Effector memory CD8-positive, alpha-beta T cell (primary cell): ENCODE results near the gene FARSB.

Experiments used
- ATAC-seq: fragments of 150-1000 bp; cut with Tn5 transposase; replicated peaks from 2 replicates; pipeline ENCODE4 v1.10.0; 2021; ENCODE audit warnings: mild to moderate bottlenecking, moderate library complexity
- DNase-seq, 3 experiments: peaks; one replicate each; pipeline ENCODE4 v3.0.0; 2021
- H3K27ac Mint-ChIP-seq, 2 donors: one replicate each; pipeline ENCODE4 v1.8.0; 2022; ENCODE audit warnings: mild to moderate bottlenecking in 2 of 2, mixed read lengths in 2 of 2, moderate library complexity in 2 of 2
- H3K27me3 Mint-ChIP-seq, 2 donors: one replicate each; pipeline ENCODE4 v1.8.0; 2022; ENCODE audit warnings: mixed read lengths in 2 of 2
- H3K36me3 Mint-ChIP-seq: one replicate; pipeline ENCODE4 v1.8.0; 2022; ENCODE audit warnings: mild to moderate bottlenecking, moderate library complexity, mixed read lengths; ENCODE audit not compliant: insufficient read depth
- H3K4me1 Mint-ChIP-seq, 2 donors: one replicate each; pipeline ENCODE4 v1.8.0; 2022; ENCODE audit warnings: low read depth in 2 of 2, mixed read lengths in 2 of 2
- H3K4me3 Mint-ChIP-seq, 2 donors: one replicate each; pipeline ENCODE4 v1.8.0; 2022; ENCODE audit warnings: mild to moderate bottlenecking in 2 of 2, mixed read lengths in 2 of 2, moderate library complexity in 2 of 2
- H3K9me3 Mint-ChIP-seq, 2 donors: one replicate each; pipeline ENCODE4 v1.8.0; 2022; ENCODE audit warnings: mixed read lengths in 2 of 2

The FARSB gene

GRCh38 chr2:222677981-222678380 is 22.1 kb upstream of the FARSB start:
- H3K9me3 Mint-ChIP-seq = no peaks in the 10 kb centered on the region
- H3K27ac Mint-ChIP-seq = no peak overlapping the region
- DNase-seq (no peak), ATAC-seq (no peak)
- no peak overlapping the region for H3K4me3 Mint-ChIP-seq
- peaks cover 65 to 87% of the 10 kb centered on the region in 2 donors for H3K27me3 Mint-ChIP-seq
- H3K36me3 Mint-ChIP-seq = peaks cover 4% of the 10 kb centered on the region
- no peaks in the 10 kb centered on the region for H3K4me1 Mint-ChIP-seq

GRCh38 chr2:222673883-222674282 is 18.0 kb upstream of the FARSB start:
- peaks cover 4% of the 10 kb centered on the region for H3K36me3 Mint-ChIP-seq
- peaks cover 65 to 92% of the 10 kb centered on the region in 2 donors for H3K27me3 Mint-ChIP-seq
- no peak overlapping the region for H3K27ac Mint-ChIP-seq
- DNase-seq (no peak), ATAC-seq (no peak)
- H3K4me3 Mint-ChIP-seq = no peak overlapping the region
- no peaks in the 10 kb centered on the region for H3K9me3 Mint-ChIP-seq
- peaks cover 6 to 10% of the 10 kb centered on the region in 2 donors for H3K4me1 Mint-ChIP-seq

GRCh38 chr2:222673273-222673672 is 17.4 kb upstream of the FARSB start:
- Mint-ChIP-seq H3K27me3 (peaks cover 60 to 92% of the 10 kb centered on the region in 2 donors), H3K27ac (no peak overlapping the region), H3K36me3 (peaks cover 4% of the 10 kb centered on the region), H3K4me1 (peaks cover 6 to 10% of the 10 kb centered on the region in 2 donors), H3K9me3 (no peaks in the 10 kb centered on the region), H3K4me3 (no peak overlapping the region)
- DNase-seq (no peak), ATAC-seq (no peak)

- no peaks in the 10 kb centered on the region for H3K9me3 Mint-ChIP-seq
- no peak overlapping the region for H3K27ac Mint-ChIP-seq
- DNase-seq (no peak), ATAC-seq (no peak)
- peak overlapping the region; percentile 19 to 67 for H3K4me3 Mint-ChIP-seq
- peaks cover 4% of the 10 kb centered on the region for H3K36me3 Mint-ChIP-seq
- H3K27me3 Mint-ChIP-seq = peaks cover 58 to 87% of the 10 kb centered on the region in 2 donors
- peaks cover 6 to 10% of the 10 kb centered on the region in 2 donors for H3K4me1 Mint-ChIP-seq
These were observed 16.1 kb upstream of the FARSB start for GRCh38 chr2:222672068-222672401.

GRCh38 chr2:222671259-222672067 is 15.6 kb upstream of the FARSB start, which contains the start of gene MOGAT1:
MOGAT1 (plus strand) TSS chr2:222671658; CDS start chr2:222671786, 128 bp downstream.
- H3K9me3 Mint-ChIP-seq = no peaks in the 10 kb centered on the region
- DNase-seq = no peak
- H3K4me3 Mint-ChIP-seq = peak within 1 kb of the TSS; percentile 19 to 67
- H3K27ac Mint-ChIP-seq = no peak within 1 kb of the TSS
- peak; percentile 37 for ATAC-seq
- H3K4me1 Mint-ChIP-seq = peaks cover 6 to 10% of the 10 kb centered on the region in 2 donors
- peaks cover 4% of the 10 kb centered on the region for H3K36me3 Mint-ChIP-seq
- peaks cover 62 to 89% of the 10 kb centered on the region in 2 donors for H3K27me3 Mint-ChIP-seq

GRCh38 chr2:222670191-222671038 is 14.5 kb upstream of the FARSB start:
- no peak overlapping the region for H3K4me3 Mint-ChIP-seq
- peaks cover 6 to 10% of the 10 kb centered on the region in 2 donors for H3K4me1 Mint-ChIP-seq
- H3K36me3 Mint-ChIP-seq = no peaks in the 10 kb centered on the region
- peaks cover 64 to 90% of the 10 kb centered on the region in 2 donors for H3K27me3 Mint-ChIP-seq
- ATAC-seq (no peak), DNase-seq (no peak)
- H3K27ac Mint-ChIP-seq = no peak overlapping the region
- no peaks in the 10 kb centered on the region for H3K9me3 Mint-ChIP-seq

GRCh38 chr2:222669353-222669752 is 13.5 kb upstream of the FARSB start:
- H3K9me3 Mint-ChIP-seq = no peaks in the 10 kb centered on the region
- peaks cover 6 to 10% of the 10 kb centered on the region in 2 donors for H3K4me1 Mint-ChIP-seq
- no peaks in the 10 kb centered on the region for H3K36me3 Mint-ChIP-seq
- no peak overlapping the region for H3K4me3 Mint-ChIP-seq
- ATAC-seq (no peak), DNase-seq (no peak)
- H3K27ac Mint-ChIP-seq = no peak overlapping the region
- H3K27me3 Mint-ChIP-seq = peaks cover 65 to 93% of the 10 kb centered on the region in 2 donors

- Mint-ChIP-seq H3K27ac (no peak overlapping the region), H3K4me3 (no peak overlapping the region)
These were observed 12.7 kb upstream of the FARSB start for GRCh38 chr2:222668494-222669154.

GRCh38 chr2:222663479-222663878 is 7.6 kb upstream of the FARSB start:
- peaks cover 25 to 39% of the 10 kb centered on the region in 2 donors for H3K27me3 Mint-ChIP-seq
- no peak overlapping the region for H3K4me3 Mint-ChIP-seq
- H3K4me1 Mint-ChIP-seq = no peaks in the 10 kb centered on the region
- ATAC-seq (no peak), DNase-seq (no peak)
- H3K9me3 Mint-ChIP-seq = no peaks in the 10 kb centered on the region
- no peak overlapping the region for H3K27ac Mint-ChIP-seq
- H3K36me3 Mint-ChIP-seq = no peaks in the 10 kb centered on the region

More at GRCh38 chr2:222668494-222669154, 12.7 kb upstream of the FARSB start:
- ATAC-seq (no peak), DNase-seq (no peak)
- Mint-ChIP-seq H3K27me3 (peaks cover 60 to 90% of the 10 kb centered on the region in 2 donors), H3K36me3 (no peaks in the 10 kb centered on the region), H3K9me3 (no peaks in the 10 kb centered on the region), H3K4me1 (peaks cover 6 to 10% of the 10 kb centered on the region in 2 donors)

- DNase-seq = no peak
- H3K4me1 Mint-ChIP-seq = peaks cover 28 to 30% of the 10 kb centered on the region in 2 donors
These were observed 894 bp upstream of the FARSB start for GRCh38 chr2:222656526-222657446.

GRCh38 chr2:222653280-222653679 is 2.6 kb downstream of the FARSB start:
- no peaks in the 10 kb centered on the region for H3K9me3 Mint-ChIP-seq
- peak overlapping the region in 1 of 2 donors; percentile 20 for H3K4me3 Mint-ChIP-seq
- H3K27ac Mint-ChIP-seq = peak overlapping the region in 1 of 2 donors; percentile 20
- ATAC-seq = no peak
- peaks cover 36 to 43% of the 10 kb centered on the region in 2 donors for H3K4me1 Mint-ChIP-seq
- no peaks in the 10 kb centered on the region for H3K27me3 Mint-ChIP-seq
- H3K36me3 Mint-ChIP-seq = peaks cover 17% of the 10 kb centered on the region
- no peak for DNase-seq

More at GRCh38 chr2:222656526-222657446, 894 bp upstream of the FARSB start:
- Mint-ChIP-seq H3K36me3 (peaks cover 17% of the 10 kb centered on the region), H3K4me3 (peak overlapping the region; percentile 98 to 100), H3K27me3 (no peaks in the 10 kb centered on the region), H3K27ac (peak overlapping the region; percentile 99), H3K9me3 (no peaks in the 10 kb centered on the region)
- peak; percentile 9 for ATAC-seq

GRCh38 chr2:222652491-222653255 is 3.2 kb downstream of the FARSB start:
- Mint-ChIP-seq H3K4me1 (peaks cover 36 to 43% of the 10 kb centered on the region in 2 donors), H3K36me3 (peaks cover 22% of the 10 kb centered on the region), H3K27me3 (no peaks in the 10 kb centered on the region), H3K9me3 (no peaks in the 10 kb centered on the region), H3K27ac (peak overlapping the region; percentile 20 to 38), H3K4me3 (peak overlapping the region in 1 of 2 donors; percentile 20)
- no peak for ATAC-seq
- no peak for DNase-seq
